Hypothalamus (tissue), 51 donors: ENCODE results near the gene ZNF593.
A peak's percentile ranks its signal among the peaks of the same experiment; 100 is the strongest.

Experiments used
- DNase-seq, 51 donors: peaks; one replicate each; lab custom pipeline; 2025; lab: John Stamatoyannopoulos, UW

ZNF593 gene

GRCh38 chr1:26168410-26169197, 1.1 kb upstream of the ZNF593 start, which contains the start of gene C1orf232:
Gene C1orf232 (minus strand): TSS chr1:26168963. CDS start chr1:26168499, 464 bp downstream.
- DNase-seq, result peak in 10 of 51 donors; percentile 8 to 30 (median 16)

GRCh38 chr1:26169198-26169554, 532 bp upstream of the ZNF593 start:
- no peak for DNase-seq

- DNase-seq, result no peak
Observed at GRCh38 chr1:26170472-26170821, 739 bp downstream of the ZNF593 start.

- DNase-seq, result no peak
Observed at GRCh38 chr1:26171084-26172072, 1.7 kb downstream of the ZNF593 start, which contains the start of gene ZNF593OS. Gene ZNF593OS (minus strand): TSS chr1:26171832. CDS start chr1:26171661, 171 bp downstream.

GRCh38 chr1:26175346-26175745, 5.6 kb downstream of the ZNF593 start:
- DNase-seq, result no peak

GRCh38 chr1:26177182-26177684, 7.5 kb downstream of the ZNF593 start, which contains the start of gene CNKSR1:
Gene CNKSR1 (plus strand): TSS chr1:26177491. CDS start chr1:26177548, 57 bp downstream.
- DNase-seq, result no peak

- no peak for DNase-seq
Observed at GRCh38 chr1:26180010-26180506, 10.3 kb downstream of the ZNF593 start.

GRCh38 chr1:26181586-26182382, 12.1 kb downstream of the ZNF593 start:
- DNase-seq, result no peak

- no peak for DNase-seq
Observed at GRCh38 chr1:26182383-26182696, 12.6 kb downstream of the ZNF593 start.

GRCh38 chr1:26184086-26184485, 14.4 kb downstream of the ZNF593 start:
- DNase-seq, result no peak

GRCh38 chr1:26184883-26185282, 15.2 kb downstream of the ZNF593 start:
- DNase-seq, result no peak

- DNase-seq, result no peak
Observed at GRCh38 chr1:26187882-26188281, 18.2 kb downstream of the ZNF593 start.

- no peak for DNase-seq
Observed at GRCh38 chr1:26188477-26188876, 18.8 kb downstream of the ZNF593 start.

- DNase-seq, result no peak
Observed at GRCh38 chr1:26189331-26189730, 19.6 kb downstream of the ZNF593 start.

- no peak for DNase-seq
Observed at GRCh38 chr1:26189751-26190275, 20.1 kb downstream of the ZNF593 start.

- peak in 2 of 51 donors; percentile 5 to 6 for DNase-seq
Observed at GRCh38 chr1:26190373-26190987, 20.8 kb downstream of the ZNF593 start, which contains the start of gene CATSPER4. Gene CATSPER4 (plus strand): TSS chr1:26190602. CDS start chr1:26190628, 26 bp downstream.

GRCh38 chr1:26191739-26192138, 22.0 kb downstream of the ZNF593 start:
- DNase-seq, result no peak

GRCh38 chr1:26195805-26196204, 26.1 kb downstream of the ZNF593 start:
- no peak for DNase-seq

GRCh38 chr1:26197301-26197700, 27.6 kb downstream of the ZNF593 start:
- DNase-seq, result no peak
